ENCODE data around the gene TACR2.

Gene TACR2

DNA sequence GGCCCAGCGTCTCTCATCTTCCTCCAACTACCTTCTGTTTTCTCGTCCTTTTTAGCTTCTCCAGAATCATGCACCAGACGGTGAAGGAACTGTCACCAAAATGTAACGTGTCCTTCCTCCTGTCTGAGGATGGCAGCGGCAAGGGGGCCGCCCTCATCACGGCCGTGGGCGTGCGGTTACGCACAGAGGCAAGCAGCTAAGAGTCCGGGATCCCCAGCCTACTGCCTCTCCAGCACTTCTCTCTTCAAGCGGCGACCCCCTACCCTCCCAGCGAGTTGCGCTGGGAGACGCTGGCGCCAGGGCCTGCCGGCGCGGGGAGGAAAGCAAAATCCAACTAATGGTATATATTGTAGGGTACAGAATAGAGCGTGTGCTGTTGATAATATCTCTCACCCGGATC, 15.8 kb downstream of the TACR2 start:
- no peak for DNase-seq

DNA sequence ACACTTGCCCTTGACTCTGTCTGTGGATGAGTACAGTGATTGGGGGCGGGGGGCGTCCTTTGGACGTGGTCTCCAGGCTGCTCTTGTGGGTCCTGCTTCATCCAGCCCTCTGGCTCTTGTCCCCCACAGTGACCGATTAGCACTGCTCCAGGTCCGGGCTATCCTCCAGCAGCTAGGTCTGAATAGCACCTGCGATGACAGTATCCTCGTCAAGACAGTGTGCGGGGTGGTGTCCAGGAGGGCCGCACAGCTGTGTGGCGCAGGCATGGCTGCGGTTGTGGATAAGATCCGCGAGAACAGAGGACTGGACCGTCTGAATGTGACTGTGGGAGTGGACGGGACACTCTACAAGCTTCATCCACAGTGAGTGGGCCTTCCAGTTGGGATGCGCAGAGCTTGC, 18.3 kb downstream of the TACR2 start:
- no peak for DNase-seq

DNA sequence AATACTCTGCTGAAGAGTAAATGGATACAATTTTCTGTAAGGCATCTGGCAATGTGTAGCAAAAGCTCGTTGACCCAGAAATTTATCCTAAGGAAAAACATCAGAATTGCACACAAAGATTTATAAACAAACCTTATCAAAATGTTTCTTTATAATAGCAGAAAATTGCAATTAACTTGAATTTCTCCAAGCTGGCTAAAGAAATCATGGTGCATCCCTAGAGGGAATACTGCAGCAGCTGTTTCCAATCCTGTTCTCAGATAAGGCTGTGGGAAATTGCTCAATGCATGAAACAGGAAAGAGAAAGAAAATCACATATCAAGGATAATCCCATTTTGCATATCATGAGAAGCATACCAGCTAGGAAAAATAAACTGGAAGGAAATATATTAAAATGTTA, 18.7 kb downstream of the TACR2 start:
- no peak for DNase-seq

DNA sequence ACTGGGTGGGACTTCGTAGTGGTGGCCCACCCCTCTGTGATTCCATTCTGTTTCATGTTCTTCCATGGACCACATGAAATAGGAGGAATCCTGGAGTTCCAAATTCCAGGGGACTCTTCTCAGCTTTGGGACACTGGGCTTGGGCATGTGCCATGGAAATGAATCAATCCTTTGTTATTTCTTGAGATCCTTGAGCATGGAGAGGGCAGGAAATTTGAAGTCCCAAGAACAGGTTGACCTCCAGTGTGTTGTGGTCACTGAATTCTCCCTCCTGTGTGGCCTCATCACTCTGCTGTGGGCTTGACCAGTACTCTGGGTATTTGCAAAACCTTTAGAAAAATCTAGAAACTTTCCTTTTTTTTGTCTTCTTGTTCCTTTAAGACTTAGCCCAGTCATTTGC, 22.7 kb downstream of the TACR2 start:
- no peak for DNase-seq

DNA sequence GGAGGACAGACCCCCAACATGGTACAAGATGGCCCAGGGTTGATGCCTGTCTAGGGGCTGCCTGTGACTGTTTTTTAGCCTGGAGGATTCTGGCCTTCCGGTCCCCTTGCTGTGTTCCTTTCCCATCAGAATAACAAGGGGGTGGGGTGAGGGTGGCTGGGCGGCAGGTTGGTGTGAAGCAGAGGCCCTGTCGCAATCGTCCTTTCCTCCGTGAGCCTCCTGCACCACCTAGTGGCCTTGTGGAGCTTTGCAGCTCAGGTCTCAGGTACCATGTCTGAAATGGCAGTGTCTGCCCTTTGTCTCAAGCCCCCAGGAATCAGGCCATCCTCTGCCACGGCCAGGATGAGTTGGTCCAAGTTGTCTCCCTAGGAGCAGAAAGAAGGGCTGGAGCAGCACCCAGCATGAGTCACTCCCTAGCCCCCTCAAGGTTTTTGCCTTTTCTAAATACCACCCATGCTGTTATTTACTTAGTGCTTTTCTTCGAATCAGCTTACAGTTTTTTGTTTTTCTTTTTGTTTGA, 24.2 kb downstream of the TACR2 start:
- peak; percentile 94 for DNase-seq

DNA sequence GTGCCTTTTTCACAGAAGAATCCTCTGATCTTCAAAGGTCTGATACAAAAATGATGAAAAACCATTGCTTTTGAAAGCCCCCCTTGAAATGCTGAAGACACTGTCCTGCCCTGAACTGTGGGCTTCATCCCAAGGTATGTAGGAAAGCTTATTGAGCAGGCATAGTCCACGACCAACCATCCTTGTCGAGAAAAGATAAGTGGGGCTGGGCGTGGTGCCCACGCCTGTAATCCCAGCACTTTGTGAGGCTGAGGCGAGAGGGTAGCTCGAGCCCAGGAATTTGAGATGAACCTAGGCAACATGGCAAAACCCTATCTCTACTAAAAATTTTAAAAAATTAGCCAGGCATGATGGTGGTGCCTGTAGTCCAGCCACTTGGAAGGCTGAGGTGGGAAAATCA, 25.6 kb downstream of the TACR2 start:
- no peak for DNase-seq

DNA sequence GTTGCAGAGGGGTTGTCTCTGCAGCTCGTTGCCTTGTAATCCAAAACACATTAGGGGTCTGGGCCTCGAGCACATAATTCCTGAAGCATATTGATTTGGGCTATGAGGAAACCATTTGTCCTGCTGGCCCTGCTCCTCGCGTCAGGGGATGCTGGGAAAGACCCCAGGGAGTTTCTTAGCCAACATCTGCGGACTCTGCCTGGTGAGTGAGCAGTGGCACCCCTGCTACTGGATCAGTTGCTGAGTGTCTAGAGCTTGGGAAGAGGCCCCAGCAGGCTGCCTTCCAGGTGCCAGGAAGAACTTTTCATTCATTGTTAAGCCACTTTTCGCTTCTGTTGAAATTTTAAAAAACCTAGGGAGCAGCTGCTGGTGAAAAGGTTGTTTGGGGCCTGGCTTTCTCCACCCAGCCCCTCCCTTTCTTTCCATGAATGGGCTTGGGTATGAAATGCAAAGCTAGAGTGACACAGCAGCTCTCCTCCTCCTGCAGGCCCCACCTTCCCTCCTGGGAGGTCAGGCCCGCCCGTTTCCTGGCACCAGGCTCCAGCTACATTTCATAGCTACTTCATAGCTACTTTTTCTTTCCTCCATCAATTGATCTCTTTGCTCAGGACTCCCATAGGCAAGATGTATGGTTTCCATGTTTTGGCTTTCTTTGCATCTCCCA, 26.8 kb downstream of the TACR2 start:
- peak; percentile 70 for DNase-seq

DNA sequence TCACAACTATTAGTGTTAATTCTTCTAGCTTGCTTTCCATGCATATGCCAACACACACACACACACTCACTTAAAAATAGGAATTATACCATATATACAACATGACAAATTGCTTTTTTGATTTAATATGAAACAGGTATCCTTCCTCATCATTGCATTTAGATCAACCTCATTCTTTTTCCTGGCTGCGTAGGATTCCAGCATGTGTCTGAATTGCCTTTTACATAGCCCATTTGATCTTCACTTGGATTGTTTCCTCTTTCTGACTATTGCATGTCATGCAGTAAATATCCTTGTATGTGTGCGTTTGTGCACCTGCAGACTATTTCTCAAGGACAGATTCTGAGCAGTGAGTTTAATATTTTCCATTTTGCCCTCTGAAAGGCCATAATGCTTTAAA, 28.2 kb downstream of the TACR2 start:
- DNase-seq: no peak

DNA sequence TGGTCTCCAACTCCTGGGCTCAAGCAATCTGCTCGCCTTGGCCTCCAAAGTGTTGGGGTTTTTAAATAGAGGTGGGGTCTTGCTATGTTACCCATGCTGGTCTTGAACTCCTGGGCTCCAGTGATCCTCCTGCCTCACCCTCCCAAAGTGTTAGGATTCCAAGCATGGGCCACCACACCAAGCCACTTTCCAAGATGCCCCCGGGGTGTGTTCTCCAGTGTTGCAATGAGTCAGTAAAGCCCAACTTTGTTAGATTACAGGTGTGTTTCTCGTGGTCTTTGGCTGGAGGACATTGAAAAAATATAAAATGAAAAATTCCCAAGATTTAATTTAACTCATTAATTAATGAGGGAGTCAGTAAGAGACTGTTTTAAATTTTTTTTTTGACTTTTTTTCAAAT, 29.2 kb downstream of the TACR2 start:
- DNase-seq: no peak

DNA sequence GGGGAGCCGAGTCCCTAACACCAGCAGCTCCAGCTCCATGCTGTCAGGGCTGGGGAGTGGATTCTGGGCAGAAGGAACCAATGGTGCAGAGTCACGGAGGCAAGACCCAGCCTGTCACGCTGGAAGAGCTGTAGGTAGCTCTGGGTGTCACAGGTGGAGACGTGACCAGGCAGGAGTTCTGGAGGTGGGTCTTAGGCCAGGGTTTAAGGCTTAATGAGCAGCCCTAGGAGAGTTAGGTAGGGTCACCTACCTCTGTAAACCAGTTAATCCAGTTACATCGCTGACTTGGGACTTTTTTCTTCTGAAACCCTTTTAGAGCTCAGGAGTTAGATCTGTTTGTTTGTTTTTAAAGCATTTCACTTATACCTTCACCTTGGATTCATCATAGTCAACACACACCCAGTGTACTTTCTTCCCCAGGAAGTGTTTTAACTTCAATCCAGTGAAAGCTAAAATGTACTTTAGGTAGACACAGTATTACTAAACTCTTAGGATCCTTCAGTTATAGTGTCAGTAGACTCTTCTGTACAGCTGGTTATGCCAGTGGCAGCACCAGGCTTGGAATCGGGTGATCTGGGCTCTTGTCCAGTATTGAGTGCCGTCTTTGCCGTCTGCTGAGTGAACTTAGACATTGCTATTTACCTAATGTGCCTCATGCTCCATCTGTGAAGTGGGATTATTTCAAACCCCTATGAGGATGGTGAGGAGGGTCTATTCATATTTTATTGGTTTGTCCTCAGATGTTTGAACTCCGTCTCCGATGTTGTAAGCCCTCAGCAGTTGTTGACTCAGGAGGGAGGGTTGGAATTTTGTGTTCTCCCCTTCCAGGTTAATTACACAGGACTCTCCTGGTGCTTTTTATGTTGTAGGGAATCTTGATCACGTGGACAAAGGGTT, 31.0 kb downstream of the TACR2 start:
- no peak for DNase-seq

DNA sequence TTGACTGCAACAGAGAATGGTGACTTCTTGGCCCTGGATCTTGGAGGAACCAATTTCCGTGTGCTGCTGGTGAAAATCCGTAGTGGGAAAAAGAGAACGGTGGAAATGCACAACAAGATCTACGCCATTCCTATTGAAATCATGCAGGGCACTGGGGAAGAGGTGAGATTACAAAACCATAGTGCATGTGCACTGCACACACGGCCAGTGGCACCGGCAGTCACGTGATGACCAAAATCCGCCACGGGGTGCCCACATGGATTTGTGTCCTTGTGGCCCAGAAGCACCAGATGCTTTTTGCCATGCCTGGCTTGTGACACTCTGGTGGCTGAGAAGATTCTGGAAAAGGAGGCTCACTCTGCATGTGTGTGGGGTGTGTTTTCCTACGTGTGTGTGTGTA, 32.4 kb downstream of the TACR2 start:
- no peak for DNase-seq

DNA sequence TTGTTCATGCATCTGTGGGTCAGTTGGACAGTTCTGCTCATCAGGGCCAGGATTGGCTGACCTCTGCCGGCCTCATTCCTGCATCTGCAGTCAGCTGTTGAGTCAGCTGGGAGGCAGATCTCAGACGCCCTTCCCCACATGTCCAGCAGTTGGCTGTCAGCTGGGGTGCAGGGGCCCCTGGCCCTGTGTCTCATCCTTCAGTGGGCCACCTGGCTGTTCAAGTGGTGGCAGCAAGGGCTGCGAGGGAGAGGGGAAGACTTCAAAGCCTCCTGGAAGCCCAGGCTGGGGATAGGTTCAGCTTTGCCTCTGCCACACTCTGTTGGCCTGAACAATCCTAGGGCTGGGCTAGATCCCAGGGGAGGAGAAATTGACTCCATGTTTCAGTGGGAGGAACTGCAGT, 33.2 kb downstream of the TACR2 start:
- DNase-seq: no peak

DNA sequence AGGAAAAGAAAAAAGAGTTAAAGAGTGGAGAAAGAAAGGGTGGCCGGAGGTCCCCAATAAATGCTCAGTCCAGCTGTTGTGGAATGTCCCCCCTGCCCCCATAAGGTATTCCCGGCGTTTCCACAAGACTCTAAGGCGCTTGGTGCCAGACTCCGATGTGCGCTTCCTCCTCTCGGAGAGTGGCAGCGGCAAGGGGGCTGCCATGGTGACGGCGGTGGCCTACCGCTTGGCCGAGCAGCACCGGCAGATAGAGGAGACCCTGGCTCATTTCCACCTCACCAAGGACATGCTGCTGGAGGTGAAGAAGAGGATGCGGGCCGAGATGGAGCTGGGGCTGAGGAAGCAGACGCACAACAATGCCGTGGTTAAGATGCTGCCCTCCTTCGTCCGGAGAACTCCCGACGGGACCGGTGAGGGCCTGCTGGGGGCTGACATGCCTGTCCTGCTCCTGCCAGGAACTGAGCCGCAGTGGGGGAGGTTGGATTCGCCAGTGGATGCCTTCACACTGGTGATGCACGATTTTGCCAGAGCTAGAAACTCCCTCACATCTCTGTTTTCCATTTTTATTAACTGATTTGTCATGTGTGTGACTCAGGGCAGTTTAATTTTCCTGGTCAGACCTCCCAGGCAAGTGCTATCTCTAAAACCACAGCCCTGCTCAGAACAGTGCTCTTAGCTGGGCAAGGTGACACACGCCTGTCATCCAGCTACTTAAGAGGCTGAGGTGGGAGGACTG, 34.2 kb downstream of the TACR2 start:
- no peak for DNase-seq

DNA sequence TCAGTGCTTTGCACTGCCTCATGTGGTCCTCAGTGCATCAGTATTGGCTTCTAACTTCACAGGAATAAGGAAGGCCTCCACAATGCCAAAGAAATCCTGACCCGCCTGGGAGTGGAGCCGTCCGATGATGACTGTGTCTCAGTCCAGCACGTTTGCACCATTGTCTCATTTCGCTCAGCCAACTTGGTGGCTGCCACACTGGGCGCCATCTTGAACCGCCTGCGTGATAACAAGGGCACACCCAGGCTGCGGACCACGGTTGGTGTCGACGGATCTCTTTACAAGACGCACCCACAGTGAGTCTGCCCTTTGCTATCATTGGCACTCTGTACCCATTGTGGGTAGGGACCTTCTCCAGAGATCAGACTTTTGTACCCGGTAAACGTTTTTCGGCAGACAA, 36.9 kb downstream of the TACR2 start:
- DNase-seq: no peak

DNA sequence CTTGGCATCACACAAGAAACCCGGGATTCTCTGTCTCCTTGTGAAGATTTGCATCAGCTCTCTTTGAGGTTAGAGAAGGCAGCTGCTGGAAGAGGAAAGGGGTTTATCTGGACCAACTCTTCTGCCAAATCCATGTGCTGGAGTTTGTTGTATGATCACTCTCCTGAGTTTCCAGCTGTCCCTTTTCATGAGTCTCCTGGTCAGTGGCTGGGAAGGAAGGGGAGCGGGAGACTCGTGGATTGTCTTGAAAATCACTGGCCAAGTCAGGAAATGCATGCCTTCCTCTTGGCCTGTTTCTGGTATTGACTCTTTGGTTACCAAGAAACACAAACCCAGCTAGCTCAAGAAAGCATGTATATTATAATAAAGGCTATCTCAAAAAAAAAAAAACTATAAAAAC, 38.8 kb downstream of the TACR2 start:
- DNase-seq: no peak

DNA sequence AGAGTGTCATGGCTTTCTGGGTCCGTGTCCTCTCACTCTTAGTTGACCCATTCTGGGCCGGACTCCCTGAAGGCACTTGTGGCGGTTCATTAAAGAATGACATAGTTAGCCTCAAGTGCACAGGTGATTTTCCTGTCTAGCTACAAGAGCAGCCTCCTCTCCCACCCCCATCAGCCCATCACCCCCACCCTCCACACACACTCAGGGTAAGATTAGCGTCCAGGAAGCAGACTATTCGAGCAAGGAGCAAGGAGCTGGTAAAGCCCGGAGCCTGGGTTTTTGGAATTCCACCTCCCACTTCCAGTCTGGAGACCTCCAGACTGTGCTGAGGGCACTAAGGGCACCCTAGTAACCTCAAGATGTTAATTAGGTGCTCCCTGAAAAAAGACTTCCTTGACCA, 39.5 kb downstream of the TACR2 start:
- no peak for DNase-seq

DNA sequence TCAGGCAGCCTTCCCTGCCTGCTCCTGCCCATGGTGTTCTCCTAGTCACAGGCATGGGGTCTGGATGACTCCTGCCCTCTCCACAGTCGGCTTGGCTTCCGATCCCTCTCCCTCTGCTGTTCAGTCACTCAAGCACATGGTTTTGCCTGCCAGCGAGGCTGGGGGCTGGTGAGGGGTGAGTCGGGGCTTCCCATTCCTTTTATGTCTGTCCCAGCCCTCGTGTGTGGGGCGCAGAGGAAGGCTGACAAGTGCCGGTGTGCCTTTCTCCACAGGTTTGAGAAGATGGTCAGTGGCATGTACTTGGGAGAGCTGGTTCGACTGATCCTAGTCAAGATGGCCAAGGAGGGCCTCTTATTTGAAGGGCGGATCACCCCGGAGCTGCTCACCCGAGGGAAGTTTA, 40.1 kb downstream of the TACR2 start:
- peak; percentile 49 for DNase-seq

DNA sequence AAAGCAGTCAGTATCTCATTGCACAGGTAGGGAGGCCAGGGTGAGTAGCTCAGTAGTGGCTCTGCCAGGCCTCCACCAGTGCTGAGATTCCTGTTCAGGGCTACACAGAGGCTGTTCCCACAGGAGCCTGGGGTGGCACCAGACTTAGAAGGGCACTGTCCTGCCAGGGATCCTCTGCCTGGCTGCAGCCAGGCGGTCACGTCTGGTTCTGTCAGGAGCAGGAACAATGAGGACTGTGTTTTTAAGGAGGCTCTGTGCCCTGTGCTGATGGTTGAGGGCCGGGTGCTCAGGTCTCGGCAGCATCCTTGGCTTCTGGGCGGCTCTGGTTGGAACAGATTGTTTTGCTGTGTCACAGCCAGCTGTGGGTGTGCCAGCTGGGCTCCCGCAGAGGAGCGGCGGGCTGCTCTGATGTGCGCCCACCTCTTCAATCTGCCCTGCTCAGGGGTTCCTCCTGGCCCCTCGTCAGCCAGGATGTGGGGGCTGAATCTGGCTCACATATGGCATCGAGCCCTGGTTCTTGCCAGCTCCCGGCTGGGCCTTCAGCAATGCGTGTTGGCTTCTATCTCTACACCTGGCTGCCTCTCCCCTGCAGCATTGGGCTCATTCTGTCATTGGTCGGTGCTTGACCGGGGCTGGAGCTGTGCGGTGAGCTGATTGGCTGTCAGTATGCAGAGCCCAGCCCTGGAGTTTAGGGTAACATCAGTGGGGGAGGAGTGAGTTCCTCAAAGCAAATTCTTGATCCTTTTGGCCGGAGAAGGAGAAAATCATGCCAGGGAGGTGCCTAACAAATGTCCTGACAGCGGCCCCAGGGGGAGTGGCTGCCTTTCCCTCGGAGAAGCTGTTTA, 41.2 kb downstream of the TACR2 start:
- DNase-seq: peak; percentile 64

DNA sequence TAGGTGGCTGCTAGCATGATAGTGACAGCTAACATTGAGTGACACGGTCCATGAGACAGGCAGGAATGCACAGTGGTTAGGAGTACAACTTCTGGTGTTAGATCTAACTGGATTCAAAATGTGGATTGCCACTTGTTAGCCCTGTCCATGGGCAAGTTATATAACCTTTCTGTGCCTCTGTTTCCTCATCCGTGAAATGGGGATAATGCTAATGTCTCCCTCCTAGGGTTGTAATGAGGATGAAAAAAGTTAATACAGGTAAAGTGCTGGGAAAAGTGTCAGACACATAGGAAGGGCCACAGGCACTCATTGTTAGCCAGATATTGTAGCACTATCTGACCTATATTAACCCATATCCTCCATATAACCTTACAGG, 41.8 kb downstream of the TACR2 start:
- no peak for DNase-seq

DNA sequence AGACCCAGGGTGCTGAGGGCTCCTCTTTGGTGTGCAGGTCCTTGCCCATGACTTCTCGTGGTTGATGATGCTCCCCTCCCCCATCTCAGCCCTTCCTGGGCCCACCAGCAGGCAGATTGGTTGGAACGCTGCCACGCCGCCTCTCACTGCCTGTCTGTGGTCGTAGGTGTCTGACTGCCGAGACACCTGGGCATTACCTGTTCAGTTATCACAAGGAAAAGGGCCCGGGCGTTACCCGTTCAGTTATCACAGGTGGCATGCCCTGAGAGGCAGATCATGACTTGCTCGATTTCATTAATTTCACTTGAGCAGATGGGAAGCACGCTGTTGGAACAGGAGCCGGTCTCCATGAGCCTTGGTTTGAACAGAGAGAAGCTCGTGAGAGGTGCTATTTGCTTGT, 42.5 kb downstream of the TACR2 start:
- no peak for DNase-seq

DNA sequence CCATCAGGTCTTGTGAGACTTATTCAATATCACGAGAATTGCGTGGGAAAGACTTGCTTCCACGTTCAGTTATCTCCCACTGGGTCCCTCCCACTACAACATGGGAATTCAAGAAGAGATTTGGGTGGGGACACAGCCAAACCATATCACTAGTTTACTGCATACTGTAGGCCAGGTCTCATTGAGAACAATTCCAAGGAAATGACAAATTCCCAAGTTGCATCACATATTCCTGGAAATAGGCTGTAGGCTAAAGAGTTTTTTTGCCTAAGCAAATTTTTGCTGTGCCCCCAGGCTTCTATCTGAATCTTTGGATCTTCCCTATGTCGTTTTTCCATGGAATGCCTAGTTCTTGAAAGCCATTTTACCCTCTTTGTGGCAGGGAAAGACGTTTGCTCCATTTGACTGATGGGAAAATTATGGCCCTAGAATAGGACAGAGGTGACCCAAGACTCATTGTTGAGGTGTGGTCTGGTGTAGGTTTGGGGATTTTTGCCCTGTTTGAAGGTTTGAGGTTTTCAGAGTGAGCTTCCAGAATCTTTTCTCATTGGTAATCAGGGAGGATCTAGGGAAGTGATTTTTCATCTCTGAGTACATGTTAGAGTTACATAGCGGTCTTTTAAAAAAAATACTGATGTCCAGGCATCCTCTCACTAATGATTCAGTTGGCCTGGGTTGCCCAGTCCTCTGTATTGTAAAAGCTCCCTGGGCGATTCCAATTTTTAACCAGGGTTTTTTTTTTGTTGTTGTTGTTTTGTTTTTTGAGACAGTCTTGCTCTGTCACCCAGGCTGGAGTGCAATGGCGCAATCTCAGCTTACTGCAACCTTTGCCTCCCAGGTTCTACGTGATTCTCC, 44.4 kb downstream of the TACR2 start:
- DNase-seq: no peak

DNA sequence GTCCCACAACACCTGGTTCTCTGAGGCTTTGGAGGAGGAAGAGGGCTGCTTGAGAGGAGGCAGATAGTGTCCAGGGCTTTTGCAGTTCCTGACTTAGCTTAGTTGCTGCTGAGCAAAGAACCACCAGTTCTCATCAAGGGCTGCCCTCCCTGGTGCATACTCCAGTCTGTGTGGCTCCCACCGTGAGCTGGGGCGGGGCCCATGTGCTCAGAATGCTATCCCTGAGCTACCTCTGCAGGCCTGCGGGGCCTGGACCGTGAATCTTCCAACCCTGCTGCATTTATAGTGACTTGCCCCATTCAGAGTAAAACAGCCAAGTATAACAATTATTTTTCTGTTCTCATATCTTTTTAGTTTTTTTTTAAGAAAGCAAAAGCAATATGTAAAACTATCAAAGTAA, 49.2 kb downstream of the TACR2 start:
- no peak for DNase-seq

Measured in islet precursor cell (in vitro differentiated cells).